ENCODE data around the gene JARID2.

JARID2 gene

GRCh38 chr6:15362274-15363160 lies 116.6 kb downstream of the JARID2 start:
- Histone ChIP-seq H3K36me3 (no peaks in the 10 kb centered on the region), H3K27me3 (ENCODE audit: insufficient read depth, low read depth, severe bottlenecking) (no peaks in the 10 kb centered on the region), H3K27ac (no peak overlapping the region), H3K9me3 (ENCODE audit: severe bottlenecking) (no peaks in the 10 kb centered on the region), H3K4me3 (ENCODE audit: low read depth, low read length) (no peak overlapping the region)
- no peak for DNase-seq
- TF ChIP-seq CTCF (IDR thresholded peaks at IDR 0.05; ENCODE audit: low read depth, low read length): no peak

- Histone ChIP-seq H3K9me3 (ENCODE audit: severe bottlenecking) (no peaks in the 10 kb centered on the region), H3K27ac (no peak overlapping the region), H3K36me3 (no peaks in the 10 kb centered on the region), H3K4me3 (ENCODE audit: low read depth, low read length) (no peak overlapping the region), H3K27me3 (ENCODE audit: insufficient read depth, low read depth, severe bottlenecking) (no peaks in the 10 kb centered on the region)
- no peak for TF ChIP-seq CTCF (IDR thresholded peaks at IDR 0.05; ENCODE audit: low read depth, low read length)
- DNase-seq: no peak
Observed at GRCh38 chr6:15363164-15363522, 117.3 kb downstream of the JARID2 start.

DNA sequence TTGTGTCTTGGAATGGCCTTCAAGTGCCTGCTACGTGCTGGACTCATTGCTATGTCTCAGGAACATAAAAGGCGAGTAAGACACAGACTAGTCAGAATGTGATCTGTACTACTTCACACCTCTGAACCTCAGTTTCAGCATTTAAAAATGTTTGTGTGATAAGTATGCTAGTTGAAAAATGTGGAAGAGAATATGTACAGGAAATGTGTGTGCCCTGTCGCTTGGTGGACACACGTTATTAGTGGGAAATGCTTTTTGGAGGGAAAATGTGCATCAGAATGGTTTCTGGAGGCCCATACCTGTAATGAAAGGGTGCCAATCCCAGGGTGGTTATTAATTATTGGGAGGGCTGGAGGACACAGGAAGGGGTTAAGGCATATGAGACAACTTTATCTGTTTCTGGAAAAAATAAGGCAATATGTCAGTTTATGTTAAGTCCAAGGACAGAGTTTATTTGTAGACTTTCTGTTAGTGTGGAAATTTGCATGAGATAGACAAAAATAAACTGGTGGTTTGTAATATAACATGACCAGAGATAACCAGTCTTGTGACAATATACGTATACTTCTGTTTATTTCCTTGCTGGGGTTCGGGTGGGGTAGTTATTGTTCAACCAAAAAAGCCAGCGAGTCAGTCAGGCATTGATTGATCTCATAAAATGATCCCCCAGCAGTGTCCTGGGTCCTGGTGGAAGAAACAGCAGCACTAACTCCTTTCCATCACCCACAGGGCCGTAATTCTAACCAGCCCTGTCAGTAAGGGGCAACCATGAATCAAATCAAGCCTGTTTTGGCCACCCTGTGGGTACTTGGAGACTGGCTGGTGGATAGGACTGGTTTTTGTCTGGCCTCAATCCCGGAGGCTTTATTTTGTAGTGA lies 117.9 kb downstream of the JARID2 start:
- no peak for TF ChIP-seq CTCF (IDR thresholded peaks at IDR 0.05; ENCODE audit: low read depth, low read length)
- H3K36me3 ChIP-seq: no peaks in the 10 kb centered on the region
- no peaks in the 10 kb centered on the region for H3K27me3 ChIP-seq (ENCODE audit: insufficient read depth, low read depth, severe bottlenecking)
- H3K4me3 ChIP-seq (ENCODE audit: low read depth, low read length): no peak overlapping the region
- H3K9me3 ChIP-seq (ENCODE audit: severe bottlenecking): no peaks in the 10 kb centered on the region
- H3K27ac ChIP-seq: no peak overlapping the region
- DNase-seq: no peak

DNA sequence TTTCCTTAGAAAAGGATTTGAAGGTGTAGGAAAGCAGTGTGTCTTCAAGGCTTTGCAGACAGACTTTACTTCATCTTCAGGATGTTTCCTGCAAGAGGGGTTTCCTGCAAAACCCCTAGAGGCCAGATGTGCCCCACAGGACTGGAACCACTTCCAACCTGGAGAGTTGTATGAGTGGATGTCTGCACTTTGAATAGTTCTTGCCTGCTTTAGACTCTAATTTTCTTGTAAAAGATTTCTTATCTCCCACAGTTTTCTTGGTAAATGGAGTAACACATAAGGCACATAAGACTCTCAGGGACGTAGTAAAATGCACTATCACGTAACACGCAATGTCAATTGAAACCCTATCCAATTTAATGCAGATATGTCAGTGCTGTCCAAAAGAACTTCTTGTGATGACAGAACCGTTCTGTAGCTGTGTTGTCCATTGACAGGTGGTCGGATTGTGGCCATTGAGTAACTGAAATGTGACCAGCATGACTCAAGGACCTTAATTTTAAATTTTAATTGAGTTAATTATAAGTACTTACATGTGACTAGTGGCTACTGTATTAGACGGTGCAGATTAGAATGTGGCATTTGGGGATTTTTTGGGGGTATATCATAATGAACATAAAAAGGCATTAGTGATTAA lies 118.7 kb downstream of the JARID2 start:
- no peak for TF ChIP-seq CTCF (IDR thresholded peaks at IDR 0.05; ENCODE audit: low read depth, low read length)
- Histone ChIP-seq H3K27ac (no peak overlapping the region), H3K4me3 (ENCODE audit: low read depth, low read length) (no peak overlapping the region), H3K27me3 (ENCODE audit: insufficient read depth, low read depth, severe bottlenecking) (no peaks in the 10 kb centered on the region), H3K36me3 (no peaks in the 10 kb centered on the region), H3K9me3 (ENCODE audit: severe bottlenecking) (no peaks in the 10 kb centered on the region)
- no peak for DNase-seq

- Histone ChIP-seq H3K36me3 (no peaks in the 10 kb centered on the region), H3K27me3 (ENCODE audit: insufficient read depth, low read depth, severe bottlenecking) (no peaks in the 10 kb centered on the region), H3K9me3 (ENCODE audit: severe bottlenecking) (no peaks in the 10 kb centered on the region), H3K4me3 (ENCODE audit: low read depth, low read length) (no peak overlapping the region), H3K27ac (no peak overlapping the region)
- TF ChIP-seq CTCF (IDR thresholded peaks at IDR 0.05; ENCODE audit: low read depth, low read length): no peak
- peak; percentile 78 for DNase-seq
Observed at GRCh38 chr6:15365273-15365687, 119.4 kb downstream of the JARID2 start.
